ENCODE data around the gene DCXR.

The DCXR gene

DNA sequence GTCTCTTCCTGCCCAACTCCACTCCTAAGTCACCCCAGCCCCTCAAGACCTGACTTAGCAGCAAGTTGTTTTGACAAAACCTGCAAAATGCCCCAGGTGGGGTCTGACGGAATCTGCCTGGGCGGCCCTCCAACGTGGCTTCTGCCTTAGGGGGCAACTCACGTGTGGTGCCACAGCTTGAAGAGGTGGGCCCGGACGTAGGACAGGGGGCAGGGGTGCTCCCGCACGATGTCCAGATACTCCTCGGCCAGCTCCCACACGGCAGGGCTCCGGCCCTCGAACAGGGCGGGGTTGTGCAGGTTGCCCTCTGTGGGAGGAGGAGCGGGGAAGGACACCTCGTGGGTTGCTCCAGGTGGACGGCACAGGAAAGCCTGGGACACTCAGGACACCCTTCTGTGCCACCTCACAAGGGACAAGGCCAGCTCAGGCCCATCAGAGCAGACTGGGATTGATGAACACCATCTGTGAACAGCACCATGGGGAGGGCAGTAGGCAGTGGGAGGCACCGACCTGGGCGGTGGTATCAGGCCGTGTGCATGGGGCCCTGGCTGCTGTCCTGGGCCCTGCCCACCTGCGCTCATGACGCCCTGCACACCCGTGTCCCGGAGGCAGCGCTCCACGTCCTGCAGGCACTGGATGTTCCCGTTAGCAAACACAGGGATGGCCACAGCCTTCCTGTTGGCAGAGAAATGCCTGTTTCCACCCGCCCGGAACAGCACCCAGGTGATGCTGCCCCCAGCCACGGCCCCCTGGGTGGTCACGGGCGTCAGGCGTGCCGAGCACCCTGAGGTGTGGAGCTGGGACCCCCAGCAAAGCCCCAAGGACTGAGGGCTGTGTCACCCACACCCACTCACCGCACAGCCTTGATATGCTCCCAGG lies 23.8 kb upstream of the DCXR start:
- peak overlapping the region; percentile 32; the same call in 1 of the 2 replicates for H3K27ac ChIP-seq (ENCODE audit: extremely low read depth, low read depth, low read length)
- H3K9me3 ChIP-seq (ENCODE audit: control insufficient read depth, insufficient read depth, low read depth, low read length) = no peaks in the 10 kb centered on the region
- peaks cover 7% of the 10 kb centered on the region; the same call in 1 of the 2 replicates for H3K4me1 ChIP-seq (ENCODE audit: control insufficient read depth, insufficient read depth, low read length)
- H3K4me3 ChIP-seq (ENCODE audit: low read depth, low read length) = no peak overlapping the region
- ChIA-PET CTCF (interaction anchor here (0.5 to 0.7 kb wide), 2 partner anchors 35 to 41 kb away, joined by 3 read pairs; no protein-coding TSS in a partner anchor), POLR2A (interaction anchor here (0.6 to 14.2 kb wide), 13 partner anchors 8 to 93 kb away, joined by 3 to 96 read pairs (median 4); partner anchors contain the start of genes CENPX, DCXR, LRRC45 and RAC3)
- peaks cover 3 to 84% of the 10 kb centered on the region in 2 experiments; a peak in 1 of 3 replicates for H3K36me3 ChIP-seq (ENCODE audit: control insufficient read depth in 2 of 2, insufficient read depth in 1 of 2, low read length in 2 of 2)
- peak; percentile 34; the same call in 1 of the 2 replicates for TF ChIP-seq ZFP69B (tag by site-specific recombination; IDR thresholded peaks at IDR 0.05)
- TF ChIP-seq, protein P1, sequence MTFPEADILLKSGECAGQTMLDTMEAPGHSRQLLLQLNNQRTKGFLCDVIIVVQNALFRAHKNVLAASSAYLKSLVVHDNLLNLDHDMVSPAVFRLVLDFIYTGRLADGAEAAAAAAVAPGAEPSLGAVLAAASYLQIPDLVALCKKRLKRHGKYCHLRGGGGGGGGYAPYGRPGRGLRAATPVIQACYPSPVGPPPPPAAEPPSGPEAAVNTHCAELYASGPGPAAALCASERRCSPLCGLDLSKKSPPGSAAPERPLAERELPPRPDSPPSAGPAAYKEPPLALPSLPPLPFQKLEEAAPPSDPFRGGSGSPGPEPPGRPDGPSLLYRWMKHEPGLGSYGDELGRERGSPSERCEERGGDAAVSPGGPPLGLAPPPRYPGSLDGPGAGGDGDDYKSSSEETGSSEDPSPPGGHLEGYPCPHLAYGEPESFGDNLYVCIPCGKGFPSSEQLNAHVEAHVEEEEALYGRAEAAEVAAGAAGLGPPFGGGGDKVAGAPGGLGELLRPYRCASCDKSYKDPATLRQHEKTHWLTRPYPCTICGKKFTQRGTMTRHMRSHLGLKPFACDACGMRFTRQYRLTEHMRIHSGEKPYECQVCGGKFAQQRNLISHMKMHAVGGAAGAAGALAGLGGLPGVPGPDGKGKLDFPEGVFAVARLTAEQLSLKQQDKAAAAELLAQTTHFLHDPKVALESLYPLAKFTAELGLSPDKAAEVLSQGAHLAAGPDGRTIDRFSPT (tag by site-specific recombination; IDR thresholded peaks at IDR 0.05) = 0 out of 2 replicates have a peak, but pooled peaks have one; percentile 37
- TF ChIP-seq GLIS2 (tag by site-specific recombination; IDR thresholded peaks at IDR 0.05) = peak; percentile 42
- TF ChIP-seq ZNF174 (tag by site-specific recombination; IDR thresholded peaks at IDR 0.05) = no peak
- peak; percentile 97 for TF ChIP-seq ZNF600 (tag by site-specific recombination; IDR thresholded peaks at IDR 0.05)

DNA sequence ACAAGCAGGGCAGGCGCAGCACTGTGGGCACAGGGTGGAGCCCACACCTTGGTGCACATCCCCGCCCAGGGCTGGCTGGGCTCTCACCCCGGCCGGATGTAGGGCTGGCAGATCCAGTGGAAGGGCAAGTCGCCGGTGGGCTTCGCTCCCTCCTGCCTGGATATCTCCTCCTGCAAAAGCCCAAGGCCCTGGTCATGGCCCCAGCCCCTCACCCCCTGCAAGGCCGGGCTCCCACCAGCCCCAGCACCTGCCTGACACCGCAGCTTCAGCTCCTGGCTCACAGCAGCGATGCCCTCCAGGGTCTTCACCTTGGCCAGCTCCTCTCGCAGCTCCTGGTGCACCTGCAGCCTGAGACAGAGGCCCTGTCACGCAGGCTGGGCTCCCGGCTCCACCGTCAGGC lies 23.1 kb upstream of the DCXR start:
- Histone ChIP-seq H3K4me3 (ENCODE audit: low read depth, low read length) (no peak overlapping the region), H3K4me1 (ENCODE audit: control insufficient read depth, insufficient read depth, low read length) (peaks cover 7% of the 10 kb centered on the region; the same call in 1 of the 2 replicates), H3K9me3 (ENCODE audit: control insufficient read depth, insufficient read depth, low read depth, low read length) (no peaks in the 10 kb centered on the region), H3K36me3 (ENCODE audit: control insufficient read depth in 2 of 2, insufficient read depth in 1 of 2, low read length in 2 of 2) (peaks cover 3 to 90% of the 10 kb centered on the region in 2 experiments; a peak in 1 of 3 replicates), H3K27ac (ENCODE audit: extremely low read depth, low read depth, low read length) (peak overlapping the region; percentile 32; the same call in 1 of the 2 replicates)
- TF ChIP-seq ZBTB48 (tag by site-specific recombination; IDR thresholded peaks at IDR 0.05) = no peak
- TF ChIP-seq GLIS2 (tag by site-specific recombination; IDR thresholded peaks at IDR 0.05) = 0 out of 2 replicates have a peak, but pooled peaks have one; percentile 28
- POLR2A ChIA-PET = interaction anchor here (0.9 to 14.2 kb wide), 12 partner anchors 9 to 38 kb away, joined by 3 to 96 read pairs (median 4); partner anchors contain the start of genes CENPX, DCXR, LRRC45 and RAC3
- CTCF ChIA-PET = interaction anchor here (0.5 to 0.7 kb wide), 4 partner anchors 17 to 106 kb away, joined by 3 to 4 read pairs (median 3); no protein-coding TSS in a partner anchor

DNA sequence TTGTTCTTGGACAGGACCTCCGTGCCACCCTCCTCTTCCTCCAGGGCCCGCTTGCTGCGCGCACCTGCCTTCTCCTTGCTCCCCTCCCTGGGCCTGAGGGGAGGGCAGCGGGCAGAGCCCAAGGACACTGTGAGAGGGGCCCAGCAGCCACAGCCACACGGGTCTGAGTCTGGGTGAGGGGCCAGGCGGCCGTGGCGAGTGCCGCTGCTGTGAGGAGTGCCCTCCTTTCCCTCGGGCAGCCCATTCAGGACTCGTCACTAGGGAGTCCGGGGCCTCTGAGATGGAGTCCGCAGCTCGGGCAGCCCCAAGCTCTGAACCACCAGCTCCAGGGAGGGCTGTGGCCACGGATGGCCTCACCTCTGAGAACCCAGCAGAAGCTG lies 22.5 kb upstream of the DCXR start:
- H3K27ac ChIP-seq (ENCODE audit: extremely low read depth, low read depth, low read length) = no peak overlapping the region
- no peaks in the 10 kb centered on the region for H3K9me3 ChIP-seq (ENCODE audit: control insufficient read depth, insufficient read depth, low read depth, low read length)
- ChIA-PET POLR2A (interaction anchor here (0.8 to 14.2 kb wide), 10 partner anchors 9 to 37 kb away, joined by 3 to 96 read pairs (median 4); partner anchors contain the start of genes CENPX, DCXR, LRRC45 and RAC3), CTCF (interaction anchor here (0.5 to 0.6 kb wide), 2 partner anchors 39 to 101 kb away, joined by 3 to 4 read pairs; no protein-coding TSS in a partner anchor)
- H3K4me1 ChIP-seq (ENCODE audit: control insufficient read depth, insufficient read depth, low read length) = peaks cover 7% of the 10 kb centered on the region; the same call in 1 of the 2 replicates
- peaks cover 3 to 97% of the 10 kb centered on the region in 2 experiments; a peak in 2 of 3 replicates for H3K36me3 ChIP-seq (ENCODE audit: control insufficient read depth in 2 of 2, insufficient read depth in 1 of 2, low read length in 2 of 2)
- H3K4me3 ChIP-seq (ENCODE audit: low read depth, low read length) = no peak overlapping the region
- TF ChIP-seq, protein P2, sequence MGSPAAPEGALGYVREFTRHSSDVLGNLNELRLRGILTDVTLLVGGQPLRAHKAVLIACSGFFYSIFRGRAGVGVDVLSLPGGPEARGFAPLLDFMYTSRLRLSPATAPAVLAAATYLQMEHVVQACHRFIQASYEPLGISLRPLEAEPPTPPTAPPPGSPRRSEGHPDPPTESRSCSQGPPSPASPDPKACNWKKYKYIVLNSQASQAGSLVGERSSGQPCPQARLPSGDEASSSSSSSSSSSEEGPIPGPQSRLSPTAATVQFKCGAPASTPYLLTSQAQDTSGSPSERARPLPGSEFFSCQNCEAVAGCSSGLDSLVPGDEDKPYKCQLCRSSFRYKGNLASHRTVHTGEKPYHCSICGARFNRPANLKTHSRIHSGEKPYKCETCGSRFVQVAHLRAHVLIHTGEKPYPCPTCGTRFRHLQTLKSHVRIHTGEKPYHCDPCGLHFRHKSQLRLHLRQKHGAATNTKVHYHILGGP (tag by site-specific recombination; IDR thresholded peaks at IDR 0.05) = no peak
- no peak for TF ChIP-seq TCF7L2 (IDR thresholded peaks at IDR 0.05; ENCODE audit: borderline replicate concordance, low read depth, low read length)
- TF ChIP-seq ZNF48 (tag by site-specific recombination; IDR thresholded peaks at IDR 0.05) = no peak
- no peak for TF ChIP-seq ZNF391 (tag by site-specific recombination; IDR thresholded peaks at IDR 0.05; ENCODE audit: borderline replicate concordance, low read depth)
